Hippocampal formation (tissue), 2 donors: ENCODE measurements around the gene ELMO1.

ENCODE experiments used
- DNase-seq, 2 donors: peaks; one replicate each; lab custom pipeline; 2025; lab: John Stamatoyannopoulos, UW

ELMO1 gene

GRCh38 chr7:37475646-37476045 lies 27.0 kb upstream of the ELMO1 start:
- no peak for DNase-seq

- DNase-seq, result no peak
These were observed 23.0 kb upstream of the ELMO1 start for GRCh38 chr7:37471619-37472018.

DNA sequence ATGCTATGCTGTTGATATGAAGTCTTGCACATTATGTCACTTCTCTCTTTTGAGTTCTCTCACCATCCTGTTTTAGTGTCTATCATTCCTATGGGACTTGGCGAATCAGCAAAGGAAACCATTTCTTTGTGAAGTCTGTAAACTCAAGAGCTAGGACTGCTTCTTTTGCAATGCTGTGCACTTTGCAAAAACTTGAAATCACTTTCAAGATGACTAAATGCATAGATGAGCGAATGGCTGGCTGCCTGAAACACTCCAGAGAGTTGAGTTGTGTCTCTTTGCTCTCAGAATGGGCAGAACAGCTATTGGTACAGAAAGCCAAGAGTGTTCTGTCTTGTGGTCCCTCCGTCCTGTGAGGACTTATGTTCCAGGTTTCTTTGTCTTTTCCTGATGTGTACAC lies 18.3 kb upstream of the ELMO1 start:
- DNase-seq, result no peak

- DNase-seq, result no peak
These were observed 13.5 kb upstream of the ELMO1 start for GRCh38 chr7:37462138-37462537.

DNA sequence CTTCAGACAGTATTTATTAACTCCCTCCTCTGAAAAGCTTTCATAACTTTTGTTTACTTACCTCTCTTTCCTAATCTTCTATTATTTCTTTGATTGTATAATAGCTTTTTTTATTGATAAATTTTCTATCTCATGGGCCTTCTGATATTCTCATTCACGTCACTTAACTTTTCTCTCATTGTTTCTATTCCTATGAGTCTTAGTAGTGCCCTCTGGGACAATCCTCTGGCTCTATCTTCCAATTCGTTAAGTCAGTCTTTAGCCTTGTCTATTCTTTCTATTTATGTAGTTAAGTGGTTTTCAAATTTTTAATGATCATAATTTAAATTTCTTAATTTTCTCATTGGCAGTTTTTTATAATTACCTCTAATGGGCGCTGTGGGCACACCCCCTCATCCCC lies 6.4 kb upstream of the ELMO1 start:
- DNase-seq, result no peak

GRCh38 chr7:37452346-37452745 lies 3.7 kb upstream of the ELMO1 start:
- DNase-seq, result no peak

- DNase-seq, result no peak
These were observed 1.4 kb upstream of the ELMO1 start for GRCh38 chr7:37450035-37450434.

- DNase-seq, result no peak
These were observed 957 bp upstream of the ELMO1 start for GRCh38 chr7:37449621-37450020.

GRCh38 chr7:37448011-37448635 lies 541 bp downstream of the ELMO1 start:
- DNase-seq, result no peak

- no peak for DNase-seq
These were observed 2.3 kb downstream of the ELMO1 start for GRCh38 chr7:37446371-37446770.

- no peak for DNase-seq
These were observed 2.9 kb downstream of the ELMO1 start for GRCh38 chr7:37445790-37446189.

DNA sequence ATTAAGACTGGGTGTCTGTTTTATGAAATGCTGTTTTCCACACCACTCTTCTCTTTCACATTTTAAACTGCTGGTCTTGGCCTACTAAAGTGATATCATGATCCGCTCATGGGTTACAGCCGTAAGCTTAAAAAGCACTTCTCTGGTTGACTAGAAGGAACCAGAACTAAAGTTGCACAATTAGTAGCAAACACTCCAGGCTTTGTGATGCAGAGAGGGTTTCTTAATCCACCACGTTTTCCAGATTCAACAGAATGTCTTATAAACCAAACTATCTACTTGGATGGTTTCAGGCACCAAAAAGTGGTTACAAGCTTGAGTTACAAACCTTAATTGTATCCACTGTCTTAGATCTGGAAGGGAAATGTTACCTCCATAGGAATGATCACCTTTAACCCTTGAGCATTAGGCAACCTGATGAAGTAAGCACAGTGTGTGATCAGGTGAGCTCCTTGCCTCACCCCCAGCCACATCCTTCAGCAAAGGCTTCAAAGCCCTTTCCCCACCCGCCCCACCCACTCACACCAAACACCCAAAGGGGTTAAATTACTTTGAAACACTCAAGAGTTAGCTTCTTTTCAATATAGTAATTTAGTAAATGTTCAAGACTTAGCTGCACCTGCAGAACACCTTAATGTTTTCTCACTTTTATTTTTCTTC lies 3.5 kb downstream of the ELMO1 start:
- no peak for DNase-seq

DNA sequence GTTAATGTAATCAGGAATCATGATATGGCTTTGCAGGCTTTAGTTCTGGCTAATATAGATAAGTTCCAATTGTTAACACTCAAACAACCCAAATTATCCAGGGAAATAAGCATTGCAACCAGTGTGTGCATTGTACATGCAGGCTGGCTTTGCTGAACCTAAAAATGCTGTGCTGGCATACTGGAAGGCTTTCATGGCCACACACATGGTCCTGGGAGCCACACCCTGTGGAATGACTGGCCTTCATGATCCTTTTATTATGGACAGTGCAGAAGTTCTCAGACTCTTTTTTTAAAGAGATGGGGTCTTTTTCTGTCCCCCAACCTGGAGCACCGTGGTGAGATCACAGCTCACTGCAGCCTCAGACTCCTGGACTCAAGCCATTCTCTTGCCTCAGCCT lies 5.0 kb downstream of the ELMO1 start:
- no peak for DNase-seq

GRCh38 chr7:37442268-37442667 lies 6.4 kb downstream of the ELMO1 start:
- DNase-seq, result no peak

- DNase-seq, result no peak
These were observed 6.8 kb downstream of the ELMO1 start for GRCh38 chr7:37441816-37442215.

DNA sequence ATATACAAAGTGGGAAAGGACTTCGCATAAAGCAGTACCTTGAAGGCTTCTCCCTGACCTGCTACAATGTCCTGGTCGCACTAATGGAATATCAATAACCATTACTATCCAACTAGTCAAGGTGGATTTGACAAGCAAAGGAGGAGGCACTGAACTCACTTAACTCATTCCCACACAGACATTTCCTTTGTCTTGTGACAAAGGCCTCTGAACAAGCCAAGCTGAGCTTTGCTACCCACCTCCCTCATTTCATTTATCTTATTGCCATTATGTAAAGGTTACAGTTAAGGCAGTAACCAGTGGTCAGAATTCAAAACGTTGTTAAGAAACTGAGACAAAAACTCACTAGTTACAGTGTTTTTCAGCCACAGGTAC lies 7.3 kb downstream of the ELMO1 start:
- no peak for DNase-seq

GRCh38 chr7:37440738-37441385 lies 7.8 kb downstream of the ELMO1 start:
- DNase-seq, result no peak

GRCh38 chr7:37439653-37440026 lies 9.0 kb downstream of the ELMO1 start:
- DNase-seq, result no peak

DNA sequence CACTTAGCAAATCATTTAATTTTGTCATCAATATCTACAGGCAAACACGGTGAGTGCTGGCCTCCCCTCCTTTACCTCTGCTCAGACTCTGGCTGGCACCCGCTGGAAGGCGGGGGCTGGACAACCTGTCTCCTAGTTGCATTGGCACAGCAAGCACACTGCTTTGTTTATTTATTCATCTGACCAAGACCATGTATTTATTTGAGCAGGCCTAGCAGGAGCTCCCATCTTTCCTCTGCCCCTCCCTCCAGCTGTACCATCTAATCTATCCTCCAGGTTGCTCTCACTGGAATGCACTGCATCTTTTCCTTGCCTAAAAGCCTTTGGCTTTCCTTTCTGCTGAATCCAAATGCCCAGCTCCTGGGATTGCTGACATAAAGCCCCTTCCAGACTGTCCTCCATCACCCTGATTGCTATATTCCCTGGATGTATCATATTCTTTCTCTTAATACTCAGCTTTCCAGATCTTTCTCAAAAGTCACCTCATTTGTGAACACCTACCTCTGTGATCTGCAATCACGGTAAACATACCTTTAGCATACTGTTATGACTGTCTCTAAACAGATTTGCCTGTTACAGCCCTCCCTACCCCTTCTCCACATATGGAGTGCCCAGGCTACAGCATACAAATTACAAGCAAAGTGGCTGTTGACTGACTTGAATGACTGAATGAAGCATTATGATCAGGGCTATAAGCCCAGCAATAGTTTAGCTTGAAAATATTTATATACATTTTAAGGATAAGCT lies 9.6 kb downstream of the ELMO1 start:
- no peak for DNase-seq

GRCh38 chr7:37435156-37435855 lies 13.4 kb downstream of the ELMO1 start:
- DNase-seq, result no peak

- DNase-seq, result no peak
These were observed 14.1 kb downstream of the ELMO1 start for GRCh38 chr7:37434529-37434928.

- DNase-seq, result no peak
These were observed 15.5 kb downstream of the ELMO1 start for GRCh38 chr7:37433166-37433565.
